HG03159 (cell line): ENCODE results near the gene KIAA2012.

ENCODE experiments used
- ATAC-seq: cut with Tn5 transposase; IDR thresholded peaks from one replicate; pipeline ENCODE4 v1.9.1; 2021; ENCODE audit warnings: mild to moderate bottlenecking, moderate library complexity; ENCODE audit not compliant: unreplicated experiment

KIAA2012 gene

GRCh38 chr2:202074324-202074723, 1.3 kb downstream of the KIAA2012 start:
- no peak for ATAC-seq

GRCh38 chr2:202079310-202079709, 6.3 kb downstream of the KIAA2012 start:
- no peak for ATAC-seq

GRCh38 chr2:202084265-202084664, 11.2 kb downstream of the KIAA2012 start:
- ATAC-seq, result no peak

DNA sequence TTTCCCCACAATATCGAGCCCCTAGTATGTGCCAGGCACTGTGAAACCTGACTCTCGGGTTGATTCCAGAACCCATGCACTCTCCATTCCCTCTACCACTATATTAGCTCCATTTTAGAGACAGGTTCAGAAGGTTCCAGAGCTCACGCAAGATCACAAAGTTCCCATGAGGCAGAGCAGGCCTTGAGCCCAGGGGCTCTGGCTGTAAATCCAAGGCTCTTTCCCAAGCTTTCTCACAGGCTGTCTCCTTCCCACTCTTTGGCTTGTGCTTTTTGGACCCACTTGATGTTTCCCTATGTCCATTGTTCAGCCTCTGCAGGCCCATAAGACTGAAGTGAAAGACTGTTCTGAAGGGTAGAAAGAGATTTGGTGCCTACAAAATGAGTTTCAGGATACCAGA, 15.7 kb downstream of the KIAA2012 start:
- ATAC-seq, result no peak

GRCh38 chr2:202090530-202090929, 17.5 kb downstream of the KIAA2012 start:
- ATAC-seq, result no peak

DNA sequence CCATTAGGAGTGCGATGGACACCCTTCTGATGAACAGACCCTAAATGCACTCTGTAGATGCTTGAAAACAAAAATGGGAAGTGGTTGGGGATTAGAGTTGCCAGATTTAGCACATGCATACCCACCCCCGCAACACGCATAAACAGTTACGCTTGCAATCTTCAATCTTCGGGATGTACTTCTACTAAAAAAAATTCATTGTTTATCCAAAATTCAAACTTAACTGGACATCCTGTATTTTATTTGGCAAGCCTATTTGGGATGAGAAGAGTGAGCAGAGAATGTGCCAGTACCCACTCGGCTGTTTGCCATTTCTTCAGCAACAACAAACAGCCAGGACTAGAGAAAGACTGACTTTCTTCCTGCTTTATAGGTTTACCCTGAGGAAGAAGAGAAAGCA, 18.4 kb downstream of the KIAA2012 start:
- ATAC-seq, result no peak

DNA sequence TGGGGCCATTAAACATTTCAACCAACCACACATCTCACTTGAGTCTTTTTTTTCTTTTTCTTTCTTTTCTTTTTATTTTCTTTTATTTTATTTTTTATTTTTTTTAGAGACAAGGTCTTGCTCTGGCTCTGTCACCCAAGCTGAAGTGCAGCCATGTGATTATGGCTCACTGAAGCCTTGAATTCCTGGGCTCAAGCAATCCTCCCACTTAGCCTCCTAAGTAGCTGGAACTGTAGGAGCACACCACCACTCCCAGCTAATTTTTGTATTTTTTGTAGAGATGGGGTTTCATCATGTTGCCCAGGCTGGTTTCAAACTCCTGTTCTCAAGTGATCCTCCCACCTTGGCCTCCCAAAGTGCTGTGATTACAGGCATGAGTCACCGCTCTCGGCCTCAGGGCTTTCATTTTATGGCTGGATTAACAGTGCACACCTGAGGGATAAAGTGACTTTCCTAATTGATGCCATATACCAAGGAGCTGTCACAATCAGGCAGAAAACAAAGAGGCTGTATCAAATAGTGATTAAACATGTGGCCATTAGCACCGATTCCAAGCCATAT, 21.5 kb downstream of the KIAA2012 start:
- ATAC-seq, result no peak

- no peak for ATAC-seq
Observed at GRCh38 chr2:202095235-202095634, 22.2 kb downstream of the KIAA2012 start.

- no peak for ATAC-seq
Observed at GRCh38 chr2:202096736-202097135, 23.7 kb downstream of the KIAA2012 start.

- ATAC-seq, result no peak
Observed at GRCh38 chr2:202098291-202098690, 25.2 kb downstream of the KIAA2012 start.

GRCh38 chr2:202099515-202099914, 26.5 kb downstream of the KIAA2012 start:
- ATAC-seq, result no peak

DNA sequence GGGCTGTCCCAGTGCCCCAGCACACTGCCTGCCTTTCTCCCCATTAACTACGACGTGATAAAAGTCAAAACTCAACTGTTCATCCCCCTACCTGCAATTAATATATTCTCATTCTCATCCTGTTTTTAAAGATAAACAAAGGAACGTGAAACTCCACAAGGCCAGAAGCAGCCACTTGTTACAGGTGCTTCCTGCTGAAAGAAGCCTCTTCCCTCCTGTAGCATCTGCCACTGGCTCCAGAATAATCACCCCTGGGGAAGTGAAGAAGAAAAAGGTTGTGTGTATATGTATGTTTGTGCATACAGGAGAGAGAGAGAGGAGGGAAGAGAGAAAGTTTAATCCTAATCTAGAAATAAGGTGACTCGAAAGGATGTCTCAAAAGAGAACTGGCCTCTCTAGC, 27.1 kb downstream of the KIAA2012 start:
- ATAC-seq, result no peak

DNA sequence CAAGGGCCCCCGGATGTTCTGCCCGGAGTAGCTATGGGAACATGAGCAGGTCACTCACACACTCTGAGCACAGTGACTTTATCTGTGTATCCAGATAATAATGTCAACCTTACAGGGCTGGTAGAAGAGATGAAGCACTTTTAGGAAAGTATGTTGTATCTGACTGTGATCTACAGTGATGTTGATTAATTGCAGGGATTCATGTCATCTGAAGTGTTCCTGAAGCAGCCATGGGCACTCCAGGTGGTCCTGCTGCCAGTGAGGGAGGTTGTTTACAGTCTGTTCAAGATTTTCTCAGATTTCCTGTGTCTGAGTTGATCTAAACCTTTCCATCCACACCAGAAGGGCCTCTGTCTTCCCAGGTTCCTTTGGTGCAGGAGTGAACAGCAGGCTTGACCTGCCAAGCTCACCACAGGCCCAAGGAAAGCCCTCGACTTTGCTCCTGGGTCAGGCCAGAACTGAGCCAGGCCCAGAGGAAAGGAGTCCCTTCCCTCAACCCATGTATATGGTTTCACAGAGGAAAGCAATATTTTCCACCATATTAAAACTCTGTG, 28.0 kb downstream of the KIAA2012 start:
- no peak for ATAC-seq

- ATAC-seq, result no peak
Observed at GRCh38 chr2:202102425-202103000, 29.5 kb downstream of the KIAA2012 start.

DNA sequence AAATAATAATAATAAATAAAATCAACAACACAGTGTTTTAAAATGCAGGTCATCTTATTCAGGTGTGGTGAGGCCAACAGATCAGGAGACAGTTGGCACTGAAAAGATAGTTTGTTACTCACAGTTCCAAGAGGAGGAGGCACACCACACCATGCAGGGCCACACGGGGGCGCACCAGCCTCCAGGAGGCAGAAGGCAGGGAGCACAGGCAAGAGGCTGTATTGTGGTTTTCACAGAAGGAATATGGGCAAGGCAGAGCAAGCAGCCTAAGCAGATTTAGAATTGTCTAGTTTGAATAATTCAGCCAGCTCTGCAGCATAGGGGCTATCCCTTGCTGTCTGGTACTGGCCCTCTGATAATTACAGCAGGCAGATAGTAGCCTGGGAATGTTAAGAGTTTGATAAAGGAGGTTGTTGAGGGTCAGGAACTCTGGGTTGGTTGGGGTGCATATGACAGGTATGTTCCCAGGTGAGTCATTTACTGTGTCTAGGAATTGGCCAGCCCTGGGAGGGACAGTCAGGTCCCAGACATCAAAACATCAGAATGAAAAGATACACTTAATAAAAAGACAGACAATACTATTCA, 31.3 kb downstream of the KIAA2012 start:
- ATAC-seq, result no peak

- ATAC-seq, result no peak
Observed at GRCh38 chr2:202105025-202105424, 32.0 kb downstream of the KIAA2012 start.

DNA sequence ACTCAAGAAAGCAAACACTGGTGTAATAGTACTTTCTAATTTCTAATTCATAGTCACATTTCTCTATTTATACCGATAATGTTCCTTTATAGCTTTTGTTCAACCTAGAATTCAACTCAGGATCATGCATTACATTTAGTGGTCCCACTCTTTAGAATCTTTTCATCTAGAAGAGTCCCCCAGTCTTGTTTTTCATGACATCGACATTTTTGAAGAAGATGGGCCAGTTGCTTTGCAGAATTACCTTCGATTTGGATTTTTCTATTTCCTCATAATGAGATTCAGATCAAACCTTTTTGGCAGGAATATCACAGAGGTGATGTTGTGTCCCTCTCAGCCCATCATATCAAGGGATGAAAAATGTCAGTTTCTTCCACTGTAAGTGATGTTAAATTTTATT, 35.3 kb downstream of the KIAA2012 start:
- no peak for ATAC-seq

- no peak for ATAC-seq
Observed at GRCh38 chr2:202109139-202109736, 36.2 kb downstream of the KIAA2012 start.

DNA sequence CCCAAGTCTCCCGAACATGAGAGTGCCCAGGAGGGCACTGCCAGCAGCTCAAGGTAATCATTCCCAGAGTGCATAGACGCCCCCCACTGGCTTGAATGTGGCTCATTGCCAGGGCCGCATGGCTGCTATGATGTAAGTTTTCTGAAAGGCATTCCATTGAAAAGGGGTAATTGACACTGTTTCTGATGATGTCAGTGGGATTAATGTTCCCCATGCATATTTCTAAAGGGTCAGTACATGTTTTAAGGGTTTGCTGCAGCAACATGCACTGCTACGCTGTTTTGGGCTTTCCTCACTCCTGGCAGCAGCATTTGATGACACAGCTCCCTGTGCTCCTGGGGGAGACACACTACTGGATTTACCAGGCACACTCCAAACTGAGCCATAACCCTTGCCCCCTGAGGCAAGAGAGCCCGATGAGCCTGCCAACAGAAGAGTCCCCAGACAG, 36.7 kb downstream of the KIAA2012 start:
- no peak for ATAC-seq

- ATAC-seq, result no peak
Observed at GRCh38 chr2:202110491-202110890, 37.4 kb downstream of the KIAA2012 start.

DNA sequence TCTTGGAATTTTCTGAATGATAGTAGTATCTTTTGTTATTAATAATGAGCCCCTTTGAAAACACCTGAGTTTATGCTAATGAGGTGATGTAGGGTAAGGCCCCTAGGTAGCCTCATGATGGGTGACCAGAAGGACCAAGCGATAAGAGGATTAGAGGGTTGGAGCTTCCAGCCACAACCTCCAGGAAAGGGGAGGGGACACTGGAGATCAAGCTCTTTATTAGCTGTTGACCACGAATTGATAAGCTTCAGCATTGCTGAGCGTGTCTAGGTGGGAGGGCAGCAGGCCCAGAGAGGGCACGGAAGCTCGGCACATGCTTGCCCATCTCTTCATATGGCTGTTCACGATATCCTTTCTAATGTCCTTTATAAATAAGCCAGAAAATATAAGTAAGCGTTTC, 39.0 kb downstream of the KIAA2012 start:
- no peak for ATAC-seq

DNA sequence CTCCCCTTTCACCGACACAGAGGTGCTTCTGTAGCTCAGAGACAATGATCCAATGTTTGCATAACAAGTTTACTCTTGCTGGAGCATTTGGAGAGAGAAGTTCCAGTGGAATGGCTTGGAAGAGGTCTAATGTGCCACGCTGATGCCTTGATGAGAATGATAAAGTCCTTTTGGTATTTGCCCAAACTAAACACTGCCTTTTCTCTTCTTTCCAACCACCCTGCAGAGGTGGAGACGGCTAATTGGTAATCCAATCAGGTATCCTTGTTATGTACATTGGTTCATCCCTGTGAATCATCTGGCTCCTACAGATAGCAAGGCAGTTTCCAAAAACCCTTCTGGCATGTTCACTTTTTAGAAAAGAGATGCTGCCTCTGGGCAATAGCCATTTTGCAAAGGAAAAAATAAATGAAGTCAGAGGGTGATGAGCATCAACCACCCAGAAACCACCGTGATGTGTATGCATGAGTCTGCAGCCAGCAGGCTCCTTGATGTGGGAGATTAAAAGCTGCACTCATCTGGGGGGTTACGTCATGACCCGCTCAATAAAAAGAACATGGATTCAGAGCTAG, 40.6 kb downstream of the KIAA2012 start:
- no peak for ATAC-seq
